Measurements from ENCODE around the gene PLXNA4.

The PLXNA4 gene

GRCh38 chr7:132475037-132475668, 101.1 kb downstream of the PLXNA4 start:
- H3K27me3 ChIP-seq (ENCODE audit: low read length) = no peaks in the 10 kb centered on the region
- no peak overlapping the region for H3K4me2 ChIP-seq (ENCODE audit: low read depth, low read length, poor library complexity, severe bottlenecking)
- no peak overlapping the region for H3K4me3 ChIP-seq (ENCODE audit: insufficient read depth, low read length, poor library complexity, severe bottlenecking)
- H4K20me1 ChIP-seq (ENCODE audit: low read depth, low read length) = no peaks in the 10 kb centered on the region
- no peaks in the 10 kb centered on the region for H3K36me3 ChIP-seq (ENCODE audit: low read length)
- H3K9me3 ChIP-seq (ENCODE audit: insufficient read depth, low read length) = no peaks in the 10 kb centered on the region
- no peaks in the 10 kb centered on the region for H3K9me2 ChIP-seq (replicated peaks; ENCODE audit: insufficient read depth, low read length)
- no peak overlapping the region for H2AFZ ChIP-seq (ENCODE audit: low read depth, low read length, severe bottlenecking)
- H3K27ac ChIP-seq (ENCODE audit: low read depth, low read length) = no peak overlapping the region
- TF ChIP-seq, protein P1, sequence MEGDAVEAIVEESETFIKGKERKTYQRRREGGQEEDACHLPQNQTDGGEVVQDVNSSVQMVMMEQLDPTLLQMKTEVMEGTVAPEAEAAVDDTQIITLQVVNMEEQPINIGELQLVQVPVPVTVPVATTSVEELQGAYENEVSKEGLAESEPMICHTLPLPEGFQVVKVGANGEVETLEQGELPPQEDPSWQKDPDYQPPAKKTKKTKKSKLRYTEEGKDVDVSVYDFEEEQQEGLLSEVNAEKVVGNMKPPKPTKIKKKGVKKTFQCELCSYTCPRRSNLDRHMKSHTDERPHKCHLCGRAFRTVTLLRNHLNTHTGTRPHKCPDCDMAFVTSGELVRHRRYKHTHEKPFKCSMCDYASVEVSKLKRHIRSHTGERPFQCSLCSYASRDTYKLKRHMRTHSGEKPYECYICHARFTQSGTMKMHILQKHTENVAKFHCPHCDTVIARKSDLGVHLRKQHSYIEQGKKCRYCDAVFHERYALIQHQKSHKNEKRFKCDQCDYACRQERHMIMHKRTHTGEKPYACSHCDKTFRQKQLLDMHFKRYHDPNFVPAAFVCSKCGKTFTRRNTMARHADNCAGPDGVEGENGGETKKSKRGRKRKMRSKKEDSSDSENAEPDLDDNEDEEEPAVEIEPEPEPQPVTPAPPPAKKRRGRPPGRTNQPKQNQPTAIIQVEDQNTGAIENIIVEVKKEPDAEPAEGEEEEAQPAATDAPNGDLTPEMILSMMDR (IDR thresholded peaks at IDR 0.05; ENCODE audit: insufficient read depth, low read length, poor library complexity, severe bottlenecking) = no peak
- no peak for TF ChIP-seq EZH2phosphoT487 (conservative IDR thresholded peaks at IDR 0.05; ENCODE audit: low read length)
- H3F3A ChIP-seq (ENCODE audit: insufficient read depth) = no peaks in the 10 kb centered on the region
- H3K9ac ChIP-seq (ENCODE audit: low read length) = no peak overlapping the region
- no peaks in the 10 kb centered on the region for H3K79me2 ChIP-seq (ENCODE audit: insufficient read depth, low read length)

DNA sequence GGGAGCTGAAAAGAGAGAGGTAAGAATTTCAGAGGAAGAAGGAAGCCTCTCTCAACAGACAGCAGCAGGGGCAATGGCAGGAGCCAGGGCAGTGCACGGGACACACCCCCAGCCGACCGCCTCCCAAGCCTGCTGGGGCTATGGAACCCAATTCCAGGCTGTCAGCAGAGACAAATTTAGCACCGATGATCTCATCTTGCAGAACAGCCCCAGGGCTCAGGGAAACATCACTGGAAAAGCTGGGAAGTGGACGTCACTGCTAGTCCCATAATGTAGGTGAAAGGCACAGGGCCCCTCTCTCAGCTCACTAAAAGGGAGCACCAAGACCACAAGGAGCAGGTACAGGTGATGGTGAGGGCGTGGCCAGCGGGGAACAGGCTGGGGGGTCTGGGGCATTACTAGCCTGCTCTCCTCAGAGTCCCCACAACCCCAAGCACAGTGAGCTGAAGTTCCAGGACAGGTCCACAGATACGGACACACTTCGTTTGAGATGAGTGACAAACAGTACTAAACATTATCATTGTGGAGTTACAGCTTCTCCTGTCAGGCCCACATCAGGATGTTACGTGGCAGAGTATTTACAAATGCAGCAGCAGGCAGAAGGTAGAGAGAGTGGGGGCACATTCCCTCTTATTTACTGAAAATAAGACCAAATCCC, 103.7 kb downstream of the PLXNA4 start:
- H3K4me3 ChIP-seq (ENCODE audit: insufficient read depth, low read length, poor library complexity, severe bottlenecking) = no peak overlapping the region
- no peak overlapping the region for H3K9ac ChIP-seq (ENCODE audit: low read length)
- H3K36me3 ChIP-seq (ENCODE audit: low read length) = no peaks in the 10 kb centered on the region
- TF ChIP-seq, protein P1 (IDR thresholded peaks at IDR 0.05; ENCODE audit: insufficient read depth, low read length, poor library complexity, severe bottlenecking) = no peak
- no peak for TF ChIP-seq EZH2phosphoT487 (conservative IDR thresholded peaks at IDR 0.05; ENCODE audit: low read length)
- no peaks in the 10 kb centered on the region for H3K27me3 ChIP-seq (ENCODE audit: low read length)
- no peak overlapping the region for H3K4me2 ChIP-seq (ENCODE audit: low read depth, low read length, poor library complexity, severe bottlenecking)
- no peak overlapping the region for H3K27ac ChIP-seq (ENCODE audit: low read depth, low read length)
- no peaks in the 10 kb centered on the region for H4K20me1 ChIP-seq (ENCODE audit: low read depth, low read length)
- no peaks in the 10 kb centered on the region for H3K9me3 ChIP-seq (ENCODE audit: insufficient read depth, low read length)
- H2AFZ ChIP-seq (ENCODE audit: low read depth, low read length, severe bottlenecking) = no peak overlapping the region
- H3K79me2 ChIP-seq (ENCODE audit: insufficient read depth, low read length) = no peaks in the 10 kb centered on the region
- no peaks in the 10 kb centered on the region for H3K9me2 ChIP-seq (replicated peaks; ENCODE audit: insufficient read depth, low read length)
- no peaks in the 10 kb centered on the region for H3F3A ChIP-seq (ENCODE audit: insufficient read depth)

DNA sequence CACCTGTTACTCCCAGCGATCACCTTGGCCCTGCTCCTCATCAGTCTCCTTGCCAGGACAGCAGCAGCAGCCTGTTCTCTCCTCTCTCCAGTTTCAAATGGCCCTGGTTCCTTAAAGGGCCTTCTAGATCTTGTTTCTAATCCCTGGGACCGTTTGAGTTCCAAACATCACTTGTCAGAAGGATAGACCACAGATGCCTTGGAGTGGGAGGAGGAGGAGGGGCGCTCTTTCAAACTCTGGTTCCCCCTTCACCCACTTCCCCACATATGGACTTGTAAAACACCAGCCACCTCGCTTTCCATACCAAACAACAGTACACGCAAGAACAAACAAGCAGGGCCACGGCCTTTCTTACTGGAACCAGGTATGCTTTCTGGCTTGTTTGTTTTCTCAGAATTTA, 104.8 kb downstream of the PLXNA4 start:
- Histone ChIP-seq H3K9ac (ENCODE audit: low read length) (no peak overlapping the region), H3K9me3 (ENCODE audit: insufficient read depth, low read length) (no peaks in the 10 kb centered on the region), H3K9me2 (replicated peaks; ENCODE audit: insufficient read depth, low read length) (no peaks in the 10 kb centered on the region), H4K20me1 (ENCODE audit: low read depth, low read length) (no peaks in the 10 kb centered on the region), H3K27me3 (ENCODE audit: low read length) (no peaks in the 10 kb centered on the region), H3F3A (ENCODE audit: insufficient read depth) (no peaks in the 10 kb centered on the region), H3K4me3 (ENCODE audit: insufficient read depth, low read length, poor library complexity, severe bottlenecking) (no peak overlapping the region), H3K36me3 (ENCODE audit: low read length) (no peaks in the 10 kb centered on the region), H3K4me2 (ENCODE audit: low read depth, low read length, poor library complexity, severe bottlenecking) (no peak overlapping the region), H2AFZ (ENCODE audit: low read depth, low read length, severe bottlenecking) (no peak overlapping the region), H3K27ac (ENCODE audit: low read depth, low read length) (no peak overlapping the region), H3K79me2 (ENCODE audit: insufficient read depth, low read length) (no peaks in the 10 kb centered on the region)
- TF ChIP-seq, protein P1 (IDR thresholded peaks at IDR 0.05; ENCODE audit: insufficient read depth, low read length, poor library complexity, severe bottlenecking) = no peak
- no peak for TF ChIP-seq EZH2phosphoT487 (conservative IDR thresholded peaks at IDR 0.05; ENCODE audit: low read length)
